Activated T-cell treated with anti-CD3 and anti-CD28 coated beads, Interleukin-2, amount 50 U/mL, for 4 hours (primary cell): ENCODE results near the gene SLC26A8. TPM values are rescaled to one million over a fixed set of nuclear protein-coding genes. Genes with fewer than 3 reads are reported as not detected.
"Not testable (repeated sequence)": the region's sequence is repeated elsewhere in the genome, so short reads cannot be mapped to it uniquely, and the experiment has no call there.

Experiments used
- ATAC-seq, 2 donors: fragments of 200-7000 bp; cut with Tn5 transposase; one replicate each; pipeline ENCODE4 v1.10.0; 2021
- DNase-seq: peaks from one replicate; pipeline ENCODE4 v3.0.0-alpha.2; 2020
- H3K27me3 Mint-ChIP-seq: one replicate; pipeline ENCODE4 v1.8.0; 2021; ENCODE audit warnings: low read depth, mixed read lengths
- H3K36me3 Mint-ChIP-seq: one replicate; pipeline ENCODE4 v1.8.0; 2022; ENCODE audit warnings: mixed read lengths; ENCODE audit not compliant: insufficient read depth
- H3K4me1 Mint-ChIP-seq: one replicate; pipeline ENCODE4 v1.8.0; 2021; ENCODE audit warnings: low read depth, mixed read lengths
- H3K4me3 Mint-ChIP-seq: one replicate; pipeline ENCODE4 v1.8.0; 2021; ENCODE audit warnings: mild to moderate bottlenecking, moderate library complexity, mixed read lengths
- H3K9me3 Mint-ChIP-seq: one replicate; pipeline ENCODE4 v1.8.0; 2021; ENCODE audit warnings: mixed read lengths
- total RNA-seq, 3 donors: library from RNA; stranded (reverse); gene quantifications; one replicate each; pipeline ENCODE4 v1.2.1, GENCODE V29; 2021

SLC26A8 gene
- total RNA-seq, 3 donors from 2014 or later, result not detected

- Mint-ChIP-seq H3K4me3 (peak overlapping the region; percentile 21), H3K36me3 (peaks cover 24% of the 10 kb centered on the region), H3K4me1 (peaks cover 33% of the 10 kb centered on the region)
- not testable (repeated sequence) for ATAC-seq, H3K27me3 Mint-ChIP-seq, DNase-seq, H3K9me3 Mint-ChIP-seq
Observed at GRCh38 chr6:35916893-35917292, 107.5 kb downstream of the SLC26A8 start.

- H3K27me3 Mint-ChIP-seq, result no peaks in the 10 kb centered on the region
- H3K4me1 Mint-ChIP-seq, result peaks cover 26% of the 10 kb centered on the region
- peaks cover 28% of the 10 kb centered on the region for H3K36me3 Mint-ChIP-seq
- no peak overlapping the region for H3K4me3 Mint-ChIP-seq
- DNase-seq (no peak), ATAC-seq (no peak)
- H3K9me3 Mint-ChIP-seq, result peaks cover 1% of the 10 kb centered on the region
Observed at GRCh38 chr6:35916056-35916455, 108.4 kb downstream of the SLC26A8 start.

- H3K4me3 Mint-ChIP-seq, result no peak overlapping the region
- ATAC-seq (no peak), DNase-seq (no peak)
- H3K36me3 Mint-ChIP-seq, result peaks cover 43% of the 10 kb centered on the region
- peaks cover 6% of the 10 kb centered on the region for H3K9me3 Mint-ChIP-seq
- peaks cover 24% of the 10 kb centered on the region for H3K4me1 Mint-ChIP-seq
- no peaks in the 10 kb centered on the region for H3K27me3 Mint-ChIP-seq
Observed at GRCh38 chr6:35914536-35914935, 109.9 kb downstream of the SLC26A8 start.

GRCh38 chr6:35911871-35912653 lies 112.4 kb downstream of the SLC26A8 start:
- Mint-ChIP-seq H3K9me3 (peaks cover 18% of the 10 kb centered on the region), H3K4me1 (peaks cover 8% of the 10 kb centered on the region), H3K36me3 (peaks cover 54% of the 10 kb centered on the region), H3K27me3 (no peaks in the 10 kb centered on the region), H3K4me3 (no peak overlapping the region)
- DNase-seq (no peak), ATAC-seq (no peak)

GRCh38 chr6:35909571-35909970 lies 114.9 kb downstream of the SLC26A8 start:
- not testable (repeated sequence) for DNase-seq, ATAC-seq, H3K4me3 Mint-ChIP-seq, H3K27me3 Mint-ChIP-seq
- Mint-ChIP-seq H3K4me1 (peaks cover 15% of the 10 kb centered on the region), H3K9me3 (peaks cover 18% of the 10 kb centered on the region), H3K36me3 (peaks cover 53% of the 10 kb centered on the region)

GRCh38 chr6:35908753-35909401 lies 115.6 kb downstream of the SLC26A8 start:
- not testable (repeated sequence) for H3K27me3 Mint-ChIP-seq, DNase-seq, H3K4me3 Mint-ChIP-seq, ATAC-seq
- Mint-ChIP-seq H3K9me3 (peaks cover 18% of the 10 kb centered on the region), H3K36me3 (peaks cover 53% of the 10 kb centered on the region), H3K4me1 (peaks cover 15% of the 10 kb centered on the region)

- H3K4me1 Mint-ChIP-seq, result peaks cover 15% of the 10 kb centered on the region
- ATAC-seq, result no peak
Observed at GRCh38 chr6:35907750-35908149, 116.7 kb downstream of the SLC26A8 start.

GRCh38 chr6:35906499-35906846 lies 118.0 kb downstream of the SLC26A8 start:
- H3K27me3 Mint-ChIP-seq, result no peaks in the 10 kb centered on the region
- H3K9me3 Mint-ChIP-seq, result peaks cover 18% of the 10 kb centered on the region
- no peak overlapping the region for H3K4me3 Mint-ChIP-seq
- peaks cover 15% of the 10 kb centered on the region for H3K4me1 Mint-ChIP-seq
- ATAC-seq (no peak), DNase-seq (no peak)
- peaks cover 44% of the 10 kb centered on the region for H3K36me3 Mint-ChIP-seq

More at GRCh38 chr6:35907750-35908149, 116.7 kb downstream of the SLC26A8 start:
- no peak for DNase-seq
- no peak overlapping the region for H3K4me3 Mint-ChIP-seq
- peaks cover 18% of the 10 kb centered on the region for H3K9me3 Mint-ChIP-seq
- no peaks in the 10 kb centered on the region for H3K27me3 Mint-ChIP-seq
- peaks cover 51% of the 10 kb centered on the region for H3K36me3 Mint-ChIP-seq

GRCh38 chr6:35905841-35906498 lies 118.5 kb downstream of the SLC26A8 start:
- Mint-ChIP-seq H3K4me3 (no peak overlapping the region), H3K27me3 (no peaks in the 10 kb centered on the region), H3K36me3 (peaks cover 44% of the 10 kb centered on the region), H3K9me3 (peaks cover 16% of the 10 kb centered on the region), H3K4me1 (peaks cover 15% of the 10 kb centered on the region)
- ATAC-seq (no peak), DNase-seq (no peak)

GRCh38 chr6:35905141-35905785 lies 119.2 kb downstream of the SLC26A8 start:
- Mint-ChIP-seq H3K4me1 (peaks cover 18% of the 10 kb centered on the region), H3K36me3 (peaks cover 43% of the 10 kb centered on the region), H3K9me3 (peaks cover 14% of the 10 kb centered on the region), H3K27me3 (no peaks in the 10 kb centered on the region), H3K4me3 (no peak overlapping the region)
- ATAC-seq, result no peak
- no peak for DNase-seq

- DNase-seq, result no peak
- no peak for ATAC-seq
- Mint-ChIP-seq H3K4me3 (no peak overlapping the region), H3K4me1 (peaks cover 21% of the 10 kb centered on the region), H3K27me3 (no peaks in the 10 kb centered on the region), H3K9me3 (peaks cover 5% of the 10 kb centered on the region), H3K36me3 (peaks cover 37% of the 10 kb centered on the region)
Observed at GRCh38 chr6:35903679-35904078, 120.8 kb downstream of the SLC26A8 start.

- H3K36me3 Mint-ChIP-seq, result peaks cover 33% of the 10 kb centered on the region
- ATAC-seq (no peak), DNase-seq (no peak)
- H3K9me3 Mint-ChIP-seq, result no peaks in the 10 kb centered on the region
- H3K4me1 Mint-ChIP-seq, result peaks cover 16% of the 10 kb centered on the region
- H3K27me3 Mint-ChIP-seq, result no peaks in the 10 kb centered on the region
- H3K4me3 Mint-ChIP-seq, result no peak overlapping the region
Observed at GRCh38 chr6:35900448-35900847, 124.0 kb downstream of the SLC26A8 start.

- H3K9me3 Mint-ChIP-seq, result no peaks in the 10 kb centered on the region
- no peak for ATAC-seq
- peaks cover 35% of the 10 kb centered on the region for H3K36me3 Mint-ChIP-seq
- DNase-seq, result no peak
- no peak overlapping the region for H3K4me3 Mint-ChIP-seq
- H3K27me3 Mint-ChIP-seq, result no peaks in the 10 kb centered on the region
- H3K4me1 Mint-ChIP-seq, result peaks cover 18% of the 10 kb centered on the region
Observed at GRCh38 chr6:35898003-35898402, 126.4 kb downstream of the SLC26A8 start.

GRCh38 chr6:35897486-35897885 lies 127.0 kb downstream of the SLC26A8 start:
- Mint-ChIP-seq H3K4me1 (peaks cover 19% of the 10 kb centered on the region), H3K4me3 (no peak overlapping the region), H3K9me3 (no peaks in the 10 kb centered on the region), H3K36me3 (peaks cover 31% of the 10 kb centered on the region), H3K27me3 (no peaks in the 10 kb centered on the region)
- no peak for DNase-seq
- ATAC-seq, result no peak
